Endothelial cell (in vitro differentiated cells): ENCODE results near the gene POSTN. TPM values are rescaled to one million over a fixed set of nuclear protein-coding genes. Genes with fewer than 3 reads are reported as not detected.

Source experiments
- DNase-seq: peaks from one replicate; pipeline ENCODE4 v3.0.0; 2021; ENCODE audit warnings: low spot score
- H3K27ac Mint-ChIP-seq: one replicate; pipeline ENCODE4 v1.8.0; 2021; ENCODE audit warnings: mixed read lengths, inconsistent platforms; ENCODE audit not compliant: unreplicated experiment
- H3K27me3 Mint-ChIP-seq: one replicate; pipeline ENCODE4 v1.8.0; 2021; ENCODE audit warnings: mild to moderate bottlenecking, moderate library complexity, mixed read lengths, inconsistent platforms; ENCODE audit not compliant: unreplicated experiment
- H3K36me3 Mint-ChIP-seq: one replicate; pipeline ENCODE4 v1.8.0; 2021; ENCODE audit warnings: mild to moderate bottlenecking, low read depth, mixed read lengths, inconsistent platforms; ENCODE audit not compliant: unreplicated experiment
- H3K4me1 Mint-ChIP-seq: one replicate; pipeline ENCODE4 v1.8.0; 2021; ENCODE audit warnings: mild to moderate bottlenecking, mixed read lengths, inconsistent platforms; ENCODE audit not compliant: unreplicated experiment
- H3K4me3 Mint-ChIP-seq: one replicate; pipeline ENCODE4 v1.8.0; 2021; ENCODE audit warnings: mild to moderate bottlenecking, mixed read lengths, inconsistent platforms; ENCODE audit not compliant: unreplicated experiment
- H3K9me3 Mint-ChIP-seq: one replicate; pipeline ENCODE4 v1.8.0; 2021; ENCODE audit warnings: mixed read lengths, inconsistent platforms; ENCODE audit not compliant: unreplicated experiment
- total RNA-seq: library from RNA; stranded (reverse); fragmentation: NEBNext Ultra II Directional; extraction: Animal tissue kit (Norgen Biotek cat#: 25700); gene quantifications from one replicate; pipeline ENCODE4 v1.2.1, GENCODE V29; 2021; ENCODE audit not compliant: unreplicated experiment
- TF ChIP-seq, protein P1 (sequence below): fragments of 200-600 bp; sonication (generic); IDR thresholded peaks from one replicate; pipeline ENCODE4 v1.5.0; 2021; ENCODE audit warnings: antibody characterized with exemption; ENCODE audit not compliant: unreplicated experiment

Gene POSTN
- total RNA-seq, 1 donor from 2014 or later = 0.41 TPM

DNA sequence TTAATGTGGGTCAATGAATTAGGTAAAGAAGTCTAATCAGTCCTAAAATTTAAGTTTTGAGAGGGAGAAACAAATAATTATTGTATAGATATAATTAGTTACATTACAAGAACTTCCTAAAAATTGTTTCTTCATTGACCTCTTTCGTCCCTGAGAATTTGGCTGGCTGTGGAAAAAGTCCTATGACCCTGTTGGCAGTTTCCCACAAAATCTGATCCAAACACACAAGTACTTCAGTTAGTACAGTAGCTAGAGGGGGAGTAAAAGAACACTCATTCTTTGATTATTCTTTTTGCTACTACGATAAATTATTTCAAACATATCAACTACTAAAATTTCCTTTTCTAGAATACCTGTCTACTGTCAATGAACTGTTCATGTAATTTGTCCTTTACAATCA is 11.3 kb downstream of the POSTN start:
- Mint-ChIP-seq H3K4me3 (no peak overlapping the region), H3K4me1 (no peaks in the 10 kb centered on the region), H3K9me3 (no peaks in the 10 kb centered on the region), H3K36me3 (no peaks in the 10 kb centered on the region), H3K27ac (no peak overlapping the region), H3K27me3 (no peaks in the 10 kb centered on the region)
- DNase-seq = no peak
- TF ChIP-seq, protein P1, sequence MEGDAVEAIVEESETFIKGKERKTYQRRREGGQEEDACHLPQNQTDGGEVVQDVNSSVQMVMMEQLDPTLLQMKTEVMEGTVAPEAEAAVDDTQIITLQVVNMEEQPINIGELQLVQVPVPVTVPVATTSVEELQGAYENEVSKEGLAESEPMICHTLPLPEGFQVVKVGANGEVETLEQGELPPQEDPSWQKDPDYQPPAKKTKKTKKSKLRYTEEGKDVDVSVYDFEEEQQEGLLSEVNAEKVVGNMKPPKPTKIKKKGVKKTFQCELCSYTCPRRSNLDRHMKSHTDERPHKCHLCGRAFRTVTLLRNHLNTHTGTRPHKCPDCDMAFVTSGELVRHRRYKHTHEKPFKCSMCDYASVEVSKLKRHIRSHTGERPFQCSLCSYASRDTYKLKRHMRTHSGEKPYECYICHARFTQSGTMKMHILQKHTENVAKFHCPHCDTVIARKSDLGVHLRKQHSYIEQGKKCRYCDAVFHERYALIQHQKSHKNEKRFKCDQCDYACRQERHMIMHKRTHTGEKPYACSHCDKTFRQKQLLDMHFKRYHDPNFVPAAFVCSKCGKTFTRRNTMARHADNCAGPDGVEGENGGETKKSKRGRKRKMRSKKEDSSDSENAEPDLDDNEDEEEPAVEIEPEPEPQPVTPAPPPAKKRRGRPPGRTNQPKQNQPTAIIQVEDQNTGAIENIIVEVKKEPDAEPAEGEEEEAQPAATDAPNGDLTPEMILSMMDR = no peak

DNA sequence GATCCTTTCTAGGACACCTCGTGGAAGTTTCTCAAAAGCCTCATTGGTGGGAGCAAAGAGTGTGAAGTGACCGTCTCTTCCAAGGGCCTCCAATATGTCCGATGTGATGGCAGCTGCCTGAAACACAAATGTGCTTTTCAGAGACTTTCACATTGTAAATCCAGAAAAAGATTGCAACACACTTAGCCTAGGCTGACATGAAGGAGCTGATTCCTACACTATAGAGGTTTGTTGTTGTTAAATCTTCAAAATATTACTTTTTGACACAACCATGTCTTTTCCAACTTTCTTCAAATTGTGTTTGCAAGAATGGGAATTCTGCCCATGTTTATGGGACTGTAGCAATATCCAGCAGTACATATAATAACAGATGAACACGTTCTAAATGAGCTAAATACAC is 12.4 kb downstream of the POSTN start:
- TF ChIP-seq, protein P1 = no peak
- no peak for DNase-seq
- no peaks in the 10 kb centered on the region for H3K9me3 Mint-ChIP-seq
- no peaks in the 10 kb centered on the region for H3K36me3 Mint-ChIP-seq
- no peaks in the 10 kb centered on the region for H3K4me1 Mint-ChIP-seq
- no peaks in the 10 kb centered on the region for H3K27me3 Mint-ChIP-seq
- no peak overlapping the region for H3K27ac Mint-ChIP-seq
- H3K4me3 Mint-ChIP-seq = no peak overlapping the region

DNA sequence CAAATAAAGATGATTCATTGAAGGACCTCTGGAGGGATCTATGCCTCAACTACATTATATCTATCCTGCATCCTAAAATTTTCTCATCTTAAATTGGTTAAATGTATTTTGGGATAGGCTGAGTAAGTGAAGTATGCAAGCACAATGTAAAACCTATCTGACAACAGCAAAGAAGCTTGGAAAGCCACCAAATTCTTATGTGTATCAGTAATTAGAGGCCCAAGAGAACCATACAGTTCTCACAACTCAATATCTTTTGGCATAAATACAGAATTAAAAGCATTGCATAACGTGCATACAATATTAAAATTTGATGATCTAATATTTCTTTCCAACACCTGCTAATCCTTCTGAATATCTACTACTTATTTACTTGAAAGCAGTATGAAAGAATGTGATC is 13.0 kb downstream of the POSTN start:
- no peaks in the 10 kb centered on the region for H3K36me3 Mint-ChIP-seq
- no peak for DNase-seq
- no peaks in the 10 kb centered on the region for H3K27me3 Mint-ChIP-seq
- TF ChIP-seq, protein P1 = no peak
- no peak overlapping the region for H3K27ac Mint-ChIP-seq
- H3K9me3 Mint-ChIP-seq = no peaks in the 10 kb centered on the region
- H3K4me3 Mint-ChIP-seq = no peak overlapping the region
- no peaks in the 10 kb centered on the region for H3K4me1 Mint-ChIP-seq

DNA sequence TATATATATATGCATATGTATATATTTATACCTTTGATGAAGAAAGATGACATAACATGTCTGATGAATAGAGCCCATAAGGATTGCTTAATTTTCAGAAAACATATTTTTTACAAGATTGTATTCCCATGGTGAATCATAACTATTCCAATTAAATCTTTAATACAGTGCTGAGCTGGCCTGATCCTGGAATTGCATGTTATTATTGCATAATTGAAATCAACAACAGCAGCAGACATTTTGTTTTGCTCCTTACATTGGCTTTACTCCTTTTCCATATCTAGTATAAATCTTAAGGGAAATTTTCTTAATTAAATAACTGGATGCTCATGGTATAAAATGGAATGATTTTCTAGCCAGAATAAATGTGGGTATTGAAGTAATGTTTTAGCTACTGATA is 22.0 kb downstream of the POSTN start:
- DNase-seq = no peak
- Mint-ChIP-seq H3K4me3 (no peak overlapping the region), H3K36me3 (no peaks in the 10 kb centered on the region), H3K4me1 (no peaks in the 10 kb centered on the region), H3K27ac (no peak overlapping the region), H3K27me3 (no peaks in the 10 kb centered on the region), H3K9me3 (no peaks in the 10 kb centered on the region)
- TF ChIP-seq, protein P1 = no peak

DNA sequence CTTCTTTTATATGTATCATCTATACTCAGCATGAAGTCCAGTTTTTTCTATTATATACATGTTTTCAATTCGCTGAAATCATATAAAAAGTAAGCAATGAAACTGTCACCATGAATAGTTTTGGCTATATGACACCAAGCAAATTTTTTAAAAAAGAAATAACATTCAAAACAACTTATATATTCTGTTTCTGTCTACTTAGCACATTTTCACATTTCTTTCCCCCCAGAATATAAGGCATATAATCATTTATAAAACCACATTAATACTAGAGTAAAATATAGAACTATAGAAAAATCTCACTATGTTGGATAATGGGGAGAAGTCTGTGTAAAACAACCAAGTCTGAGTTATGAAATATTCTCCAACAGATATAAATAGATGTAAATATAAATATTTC is 33.1 kb downstream of the POSTN start:
- Mint-ChIP-seq H3K27me3 (no peaks in the 10 kb centered on the region), H3K9me3 (no peaks in the 10 kb centered on the region), H3K27ac (no peak overlapping the region), H3K4me3 (no peak overlapping the region), H3K4me1 (no peaks in the 10 kb centered on the region), H3K36me3 (no peaks in the 10 kb centered on the region)
- TF ChIP-seq, protein P1 = no peak
- DNase-seq = no peak
